T-helper 17 cell (primary cell): ENCODE data around the gene ULK1. TPM values are rescaled to one million over a fixed set of nuclear protein-coding genes. Genes with fewer than 3 reads are reported as not detected.

ENCODE experiments used
- ATAC-seq: fragments of 150-1000 bp; cut with Tn5 transposase; 2 replicates; pipeline ENCODE4 v1.10.0; 2021; ENCODE audit warnings: mild to moderate bottlenecking, moderate library complexity
- DNase-seq, 3 donors: peaks; one replicate each; pipeline versions ENCODE4 v3.0.0 to v3.0.0-alpha.2; 2020 to 2021
- H3K9me3 ChIP-seq: one replicate; pipeline ENCODE4 v1.7.0; 2013; ENCODE audit warnings: low read length, mild to moderate bottlenecking; ENCODE audit not compliant: control insufficient read depth, poor library complexity, severe bottlenecking
- H3K27ac Mint-ChIP-seq: one replicate; pipeline ENCODE4 v1.8.0; 2022; ENCODE audit warnings: mild to moderate bottlenecking, moderate library complexity, mixed read lengths
- H3K27me3 Mint-ChIP-seq: one replicate; pipeline ENCODE4 v1.8.0; 2022; ENCODE audit warnings: mixed read lengths
- H3K36me3 Mint-ChIP-seq: one replicate; pipeline ENCODE4 v1.8.0; 2022; ENCODE audit warnings: low read depth, mixed read lengths
- H3K4me1 Mint-ChIP-seq: one replicate; pipeline ENCODE4 v1.8.0; 2022; ENCODE audit warnings: mild to moderate bottlenecking, mixed read lengths
- H3K4me3 Mint-ChIP-seq: one replicate; pipeline ENCODE4 v1.8.0; 2022; ENCODE audit warnings: mild to moderate bottlenecking, moderate library complexity, mixed read lengths
- total RNA-seq, 4 donors: library from RNA in 2 of 4; stranded (reverse) in 2 of 4; gene quantifications; one replicate each; pipeline ENCODE4 v1.2.3 and lab custom pipeline; 2022 to 2026

Gene ULK1
- total RNA-seq, 2 donors from 2014 or later = 91.9 to 97.2 TPM

DNA sequence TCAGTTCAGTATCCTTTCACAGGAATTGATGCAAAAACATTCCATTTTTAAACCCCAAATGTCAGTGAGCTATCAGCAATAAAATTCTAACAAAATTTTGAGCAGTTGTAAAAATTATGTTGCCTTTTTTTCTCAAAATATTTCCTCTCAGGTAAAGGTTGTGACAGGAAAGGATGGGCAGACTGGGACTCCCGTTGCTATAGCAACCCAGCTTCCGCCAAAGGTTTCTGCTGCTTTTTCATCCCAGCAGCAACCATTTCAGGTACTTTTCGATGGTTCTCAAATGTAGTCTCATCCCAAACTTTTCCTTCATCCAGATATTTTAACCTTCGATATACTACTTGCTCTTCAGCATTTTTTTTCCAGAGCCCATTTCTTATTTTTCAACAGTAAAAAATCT lies 69.0 kb downstream of the ULK1 start:
- H3K4me3 Mint-ChIP-seq = no peak overlapping the region
- peak overlapping the region; percentile 24 for H3K27ac Mint-ChIP-seq
- H3K9me3 ChIP-seq = no peaks in the 10 kb centered on the region
- H3K36me3 Mint-ChIP-seq = peaks cover 7% of the 10 kb centered on the region
- DNase-seq = no peak
- peaks cover 38% of the 10 kb centered on the region for H3K4me1 Mint-ChIP-seq
- ATAC-seq = peak; percentile 37
- no peaks in the 10 kb centered on the region for H3K27me3 Mint-ChIP-seq

DNA sequence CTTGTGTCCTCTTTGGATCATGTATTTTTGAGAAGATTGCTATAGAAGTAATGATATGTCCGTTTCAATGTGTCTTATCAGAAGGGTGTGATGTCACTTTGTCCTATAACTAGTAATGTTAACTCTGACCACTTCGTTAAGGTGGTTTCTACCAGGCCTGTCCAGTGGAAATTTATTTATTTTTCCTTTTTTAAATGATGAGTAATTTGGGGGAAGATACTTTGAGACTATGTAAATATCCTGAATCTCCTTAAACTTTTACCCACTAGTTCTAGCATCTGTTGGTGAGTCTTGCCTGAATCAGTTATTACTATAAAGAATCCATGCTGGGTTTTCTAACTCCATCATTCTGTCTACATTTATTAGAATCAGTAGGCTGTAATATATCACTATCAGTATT lies 70.7 kb downstream of the ULK1 start:
- H3K27me3 Mint-ChIP-seq = no peaks in the 10 kb centered on the region
- peaks cover 35% of the 10 kb centered on the region for H3K4me1 Mint-ChIP-seq
- ATAC-seq (no peak), DNase-seq (no peak)
- H3K36me3 Mint-ChIP-seq = peaks cover 7% of the 10 kb centered on the region
- H3K4me3 Mint-ChIP-seq = no peak overlapping the region
- H3K9me3 ChIP-seq = no peaks in the 10 kb centered on the region
- peak overlapping the region; percentile 6 for H3K27ac Mint-ChIP-seq

GRCh38 chr12:131971226-131971625 lies 76.8 kb downstream of the ULK1 start:
- no peak for ATAC-seq
- peaks cover 29% of the 10 kb centered on the region for H3K4me1 Mint-ChIP-seq
- no peak overlapping the region for H3K27ac Mint-ChIP-seq
- no peaks in the 10 kb centered on the region for H3K27me3 Mint-ChIP-seq
- H3K9me3 ChIP-seq = no peaks in the 10 kb centered on the region
- DNase-seq = no peak
- no peak overlapping the region for H3K4me3 Mint-ChIP-seq
- no peaks in the 10 kb centered on the region for H3K36me3 Mint-ChIP-seq

Other genes with a start within 250 kb of the ULK1 start
- 10 to 100 TPM; 80.0 to 87.8 TPM for gene SFSWAP, start 183.5 kb upstream of the ULK1 start, total RNA-seq
- gene MMP17, start 66.2 kb upstream of the ULK1 start, total RNA-seq = 1 to 10 TPM in 1 of 2 donors, not detected in 1; 2.5 TPM
- gene PUS1, start 34.7 kb downstream of the ULK1 start, total RNA-seq = 10 to 100 TPM; 23.6 TPM
- gene EP400, start 55.3 kb downstream of the ULK1 start, total RNA-seq = 10 to 100 TPM; 67.4 to 79.0 TPM
- gene DDX51, start 249.7 kb downstream of the ULK1 start, total RNA-seq = 10 to 100 TPM; 38.2 to 40.9 TPM
- gene NOC4L, start 249.8 kb downstream of the ULK1 start, total RNA-seq = 10 to 100 TPM; 20.7 to 21.6 TPM